Measurements from ENCODE around the gene ETS1.

ETS1 gene

DNA sequence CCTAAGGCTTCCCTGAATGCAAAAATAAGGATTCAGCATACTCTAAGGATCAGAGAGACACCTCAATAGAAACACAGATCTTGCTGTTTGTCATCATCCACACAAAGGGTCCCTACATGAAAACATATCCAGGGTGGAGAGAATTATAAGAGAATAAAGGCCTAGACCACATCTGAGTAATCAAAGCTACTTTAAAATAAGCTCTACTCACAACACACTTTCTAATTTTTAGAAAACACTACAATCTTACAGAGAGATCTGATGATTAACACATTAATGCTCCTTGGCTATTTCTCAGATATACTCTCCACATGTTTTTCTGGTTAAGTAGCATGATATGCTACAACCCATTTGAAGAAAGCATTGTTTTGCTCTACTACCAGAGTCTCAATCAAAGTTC lies 108.2 kb downstream of the ETS1 start:
- in situ Hi-C loops (cut with HindIII; ENCODE audit: low pct_unique_long_range_greater_than_20kb, low sequenced_read_pairs) = no loop called here
- no peak for DNase-seq (ENCODE audit: low read depth in 1 of 2, low spot score in 1 of 2)
- no peak for TF ChIP-seq JUND (IDR thresholded peaks at IDR 0.05; ENCODE audit: low read depth)

DNA sequence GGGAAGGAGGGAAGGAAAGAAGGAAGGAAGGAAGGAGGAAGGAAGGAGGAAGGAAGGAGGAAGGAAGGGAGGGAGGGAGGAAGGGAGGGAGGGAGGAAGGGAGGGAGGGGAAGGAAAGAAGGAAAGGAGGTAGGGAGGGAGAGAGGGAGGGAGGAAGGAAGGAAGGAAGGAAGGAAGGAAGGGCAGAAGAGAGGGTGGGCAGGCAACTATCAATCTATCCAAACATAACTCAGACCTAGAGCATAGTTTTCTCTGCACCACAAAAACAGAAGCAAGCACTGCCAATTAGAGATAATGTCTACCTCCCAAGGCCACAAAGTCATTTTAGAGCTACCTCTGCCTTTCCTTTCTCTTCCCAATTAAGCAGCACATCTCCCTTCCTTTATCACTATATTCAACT lies 109.1 kb downstream of the ETS1 start:
- no peak for TF ChIP-seq JUND (IDR thresholded peaks at IDR 0.05; ENCODE audit: low read depth)
- in situ Hi-C loops (cut with HindIII; ENCODE audit: low pct_unique_long_range_greater_than_20kb, low sequenced_read_pairs) = no loop called here
- no peak for DNase-seq (ENCODE audit: low read depth in 1 of 2, low spot score in 1 of 2)

DNA sequence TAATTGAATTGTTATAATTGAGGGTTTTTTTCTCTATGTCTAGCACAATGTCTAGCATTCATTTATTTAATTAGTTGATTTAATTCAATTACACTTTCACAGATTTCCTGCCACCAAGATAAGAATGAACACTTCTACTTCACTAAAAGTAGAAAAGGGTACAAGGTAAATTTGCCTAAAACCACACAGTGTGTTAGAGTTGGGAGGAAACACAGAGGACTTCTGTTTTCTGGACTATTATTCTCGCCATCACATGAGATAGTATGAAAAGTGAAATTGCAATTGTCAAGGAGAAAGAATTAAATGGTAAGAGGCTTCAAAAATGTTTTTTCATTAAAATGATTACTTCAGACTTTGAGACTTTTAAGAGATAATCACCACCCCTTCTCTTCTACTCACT lies 109.5 kb downstream of the ETS1 start:
- DNase-seq (ENCODE audit: low read depth in 1 of 2, low spot score in 1 of 2) = no peak
- TF ChIP-seq JUND (IDR thresholded peaks at IDR 0.05; ENCODE audit: low read depth) = no peak
- in situ Hi-C loops (cut with HindIII; ENCODE audit: low pct_unique_long_range_greater_than_20kb, low sequenced_read_pairs) = no loop called here

DNA sequence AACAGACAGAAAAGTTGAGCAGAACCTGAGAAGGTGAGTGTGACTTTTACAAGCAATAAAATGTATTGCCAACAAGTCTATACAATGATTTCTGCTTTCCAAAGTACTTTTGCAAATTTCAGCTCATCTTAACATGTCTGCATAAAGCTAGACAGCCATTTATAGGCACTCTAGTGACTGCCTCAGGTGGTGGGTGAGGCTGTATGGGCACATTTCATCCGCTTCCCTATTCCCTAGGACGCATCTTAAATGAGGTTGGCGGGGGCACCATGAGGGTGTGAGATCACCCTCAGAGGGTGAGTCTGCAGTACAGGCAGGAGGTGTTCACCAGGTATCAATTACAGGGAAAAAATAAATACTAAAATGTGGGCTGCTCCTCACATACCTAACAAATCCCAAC lies 110.1 kb downstream of the ETS1 start:
- in situ Hi-C loops (cut with HindIII; ENCODE audit: low pct_unique_long_range_greater_than_20kb, low sequenced_read_pairs) = no loop called here
- DNase-seq (ENCODE audit: low read depth in 1 of 2, low spot score in 1 of 2) = no peak
- TF ChIP-seq JUND (IDR thresholded peaks at IDR 0.05; ENCODE audit: low read depth) = no peak

DNA sequence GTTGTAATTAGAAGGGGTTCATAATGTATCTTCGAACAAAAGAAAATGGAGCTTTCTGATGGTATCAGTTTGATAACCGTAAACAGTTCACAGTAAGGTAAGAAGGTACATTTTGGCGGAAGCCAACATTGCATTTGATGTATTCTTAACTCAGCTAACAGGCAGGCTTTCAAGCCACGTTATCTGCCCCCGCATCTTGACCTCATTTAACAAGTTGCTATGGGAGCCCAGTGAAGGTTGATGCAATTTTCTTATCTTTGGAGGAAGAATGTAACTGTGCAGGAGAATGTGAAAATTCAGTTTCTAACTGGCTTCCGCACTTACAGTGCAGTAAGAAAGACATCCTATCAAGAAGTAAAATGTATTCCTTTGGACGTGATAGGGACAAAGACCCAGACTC lies 110.6 kb downstream of the ETS1 start:
- DNase-seq (ENCODE audit: low read depth in 1 of 2, low spot score in 1 of 2) = no peak
- in situ Hi-C loops (cut with HindIII; ENCODE audit: low pct_unique_long_range_greater_than_20kb, low sequenced_read_pairs) = no loop called here
- no peak for TF ChIP-seq JUND (IDR thresholded peaks at IDR 0.05; ENCODE audit: low read depth)

DNA sequence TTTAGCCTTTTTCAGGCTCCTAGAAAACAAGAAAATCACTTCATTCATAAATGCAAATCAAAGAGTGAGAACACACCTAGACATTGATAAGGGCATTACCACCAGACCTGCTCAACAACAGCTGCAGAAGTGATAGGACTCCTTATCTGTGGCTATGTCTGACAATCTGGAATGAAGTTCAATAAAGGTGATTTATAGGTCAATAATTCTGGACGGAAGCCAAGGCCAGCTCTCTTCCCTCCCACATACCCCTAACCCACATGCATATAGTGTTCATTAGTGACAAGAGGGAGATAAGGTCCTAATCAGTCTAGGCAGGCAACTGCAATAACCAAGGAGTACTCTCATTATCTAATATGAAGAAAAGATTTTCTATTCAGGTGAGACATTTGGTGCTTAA lies 111.3 kb downstream of the ETS1 start:
- TF ChIP-seq JUND (IDR thresholded peaks at IDR 0.05; ENCODE audit: low read depth) = no peak
- in situ Hi-C loops (cut with HindIII; ENCODE audit: low pct_unique_long_range_greater_than_20kb, low sequenced_read_pairs) = no loop called here

DNA sequence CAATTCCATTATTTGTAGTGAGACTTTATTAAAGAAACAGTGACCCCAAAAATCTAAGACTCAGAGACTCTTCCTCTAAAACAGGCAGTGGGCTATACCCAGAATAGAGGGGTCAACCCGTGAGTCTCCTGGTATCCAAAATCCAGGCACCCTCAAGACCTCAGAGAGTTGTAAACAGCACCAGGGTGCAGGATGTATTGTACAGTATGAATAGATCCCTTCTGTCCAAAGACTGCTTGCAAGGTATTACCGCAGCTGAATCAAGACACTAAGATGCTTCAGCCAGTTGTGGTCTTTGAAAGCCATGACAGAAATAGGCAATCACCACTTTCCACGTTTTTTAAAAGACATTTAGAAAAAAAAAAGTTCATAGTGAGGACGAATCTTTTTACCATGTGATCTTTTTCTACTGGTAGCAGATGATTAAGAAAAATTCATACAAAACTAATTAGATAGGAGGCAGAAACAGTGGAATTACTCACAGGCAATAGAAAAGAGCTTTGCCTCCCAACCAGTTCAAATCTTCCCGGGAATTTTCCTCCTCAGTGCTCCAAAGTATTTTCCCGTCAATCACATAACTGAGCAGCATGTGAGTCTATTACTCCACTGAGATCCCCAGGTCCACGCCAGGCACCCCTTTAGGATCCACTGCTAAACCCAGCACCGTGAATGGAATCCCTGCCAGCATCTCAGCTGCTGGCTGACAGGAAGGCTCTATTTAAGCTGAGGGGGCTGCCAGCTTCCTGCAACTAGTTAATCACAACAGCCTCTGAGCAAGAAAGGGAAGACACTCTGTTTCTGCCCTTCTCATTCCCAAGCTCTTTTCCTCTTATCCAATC lies 113.1 kb downstream of the ETS1 start:
- no peak for TF ChIP-seq JUND (IDR thresholded peaks at IDR 0.05; ENCODE audit: low read depth)
- in situ Hi-C loops (cut with HindIII; ENCODE audit: low pct_unique_long_range_greater_than_20kb, low sequenced_read_pairs) = no loop called here
- no peak for DNase-seq (ENCODE audit: low read depth in 1 of 2, low spot score in 1 of 2)

More for the DNA sequence above, 111.3 kb downstream of the ETS1 start:
- DNase-seq (ENCODE audit: low read depth in 1 of 2, low spot score in 1 of 2) = no peak

DNA sequence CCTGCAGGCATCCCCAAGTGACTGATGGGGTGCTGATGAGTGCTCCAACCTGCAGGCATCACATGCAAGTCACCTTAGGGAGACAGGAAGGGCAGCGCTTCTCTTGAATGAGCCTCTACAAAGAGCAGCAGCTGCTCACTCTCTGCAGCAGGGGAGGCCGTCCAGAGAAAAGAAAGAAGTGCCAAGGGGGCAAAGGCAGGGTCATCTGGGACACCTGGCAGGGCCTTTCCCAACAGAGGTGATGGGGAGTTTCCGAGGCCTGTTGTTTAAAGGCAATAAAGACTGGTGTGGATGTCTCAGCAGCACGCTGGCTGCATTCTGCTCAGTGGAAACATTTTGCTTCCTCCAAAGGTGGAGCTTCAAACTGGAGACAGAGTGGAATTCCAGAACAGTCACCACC lies 113.7 kb downstream of the ETS1 start:
- no peak for TF ChIP-seq JUND (IDR thresholded peaks at IDR 0.05; ENCODE audit: low read depth)
- in situ Hi-C loops (cut with HindIII; ENCODE audit: low pct_unique_long_range_greater_than_20kb, low sequenced_read_pairs) = no loop called here
- no peak for DNase-seq (ENCODE audit: low read depth in 1 of 2, low spot score in 1 of 2)

DNA sequence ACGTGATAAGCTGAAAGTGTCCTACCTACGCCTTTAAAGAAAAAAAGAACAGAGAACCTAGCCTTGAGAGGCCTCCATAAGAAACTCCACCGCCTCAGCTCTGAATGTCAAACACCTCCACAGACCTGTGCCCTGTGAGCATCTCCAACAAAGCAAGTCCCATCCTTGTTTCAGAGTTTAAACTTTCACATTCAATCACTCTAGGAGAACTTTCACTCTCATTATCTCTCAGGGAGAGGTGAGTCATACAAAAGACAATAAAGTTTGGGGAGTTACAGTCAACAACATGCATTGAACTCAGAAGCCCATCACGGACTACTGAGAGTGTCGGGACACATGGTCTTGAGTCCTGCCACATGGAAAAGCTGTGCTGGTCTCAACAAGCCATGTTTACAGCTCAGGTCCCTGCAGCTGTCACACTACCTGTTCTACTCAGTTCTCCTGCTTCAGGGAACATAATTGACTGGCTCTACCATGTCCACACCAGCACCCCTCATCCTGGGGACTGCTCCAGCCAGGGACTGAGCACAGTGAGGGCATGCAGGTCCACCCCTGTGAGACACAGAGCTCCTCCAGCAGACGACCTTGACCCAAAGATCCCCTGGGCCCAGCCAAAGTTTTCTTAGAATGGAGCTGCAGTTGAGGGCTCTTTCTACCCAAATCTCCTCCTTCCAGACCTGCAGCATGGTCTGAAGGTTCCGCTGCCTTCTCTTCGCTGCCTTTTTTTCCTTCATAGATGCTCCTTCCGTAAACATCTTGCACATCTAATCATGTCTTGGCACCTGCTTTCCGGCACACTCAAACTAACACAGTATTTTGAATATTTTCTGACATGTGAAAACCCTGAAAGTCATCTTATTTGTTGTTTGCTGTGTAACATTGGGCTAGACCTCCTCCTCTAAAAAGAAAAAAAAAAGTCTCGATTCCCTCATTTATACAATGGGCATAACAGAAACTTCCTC lies 114.9 kb downstream of the ETS1 start:
- in situ Hi-C loops (cut with HindIII; ENCODE audit: low pct_unique_long_range_greater_than_20kb, low sequenced_read_pairs) = no loop called here
- DNase-seq (ENCODE audit: low read depth in 1 of 2, low spot score in 1 of 2) = no peak
- TF ChIP-seq JUND (IDR thresholded peaks at IDR 0.05; ENCODE audit: low read depth) = no peak

DNA sequence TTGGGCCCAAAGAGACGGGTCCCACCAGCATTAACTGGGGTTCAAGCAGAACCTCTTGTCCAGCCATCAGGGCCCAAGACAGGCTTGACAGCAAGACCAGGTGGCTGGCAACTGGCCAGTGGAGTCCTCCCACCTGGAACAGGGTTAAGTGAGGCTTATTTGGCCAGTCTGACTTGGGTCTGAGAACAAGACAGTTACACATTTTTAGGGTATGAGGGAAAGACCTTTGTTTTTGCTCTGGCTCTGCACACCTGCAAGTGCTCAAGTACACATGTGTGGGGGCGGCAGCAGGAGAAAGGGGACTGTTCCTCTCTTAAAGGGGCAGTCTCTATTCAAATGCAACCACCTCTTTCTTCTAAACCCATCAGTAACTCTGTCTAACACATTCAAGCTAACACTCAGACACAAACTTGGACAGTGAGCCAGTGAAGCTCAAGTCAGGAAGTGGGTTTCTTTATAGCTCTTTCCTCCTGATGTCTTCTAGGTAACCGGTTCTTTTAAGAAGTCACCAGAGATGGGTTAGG lies 116.2 kb downstream of the ETS1 start:
- no peak for DNase-seq (ENCODE audit: low read depth in 1 of 2, low spot score in 1 of 2)
- in situ Hi-C loops (cut with HindIII; ENCODE audit: low pct_unique_long_range_greater_than_20kb, low sequenced_read_pairs) = no loop called here
- TF ChIP-seq JUND (IDR thresholded peaks at IDR 0.05; ENCODE audit: low read depth) = no peak

DNA sequence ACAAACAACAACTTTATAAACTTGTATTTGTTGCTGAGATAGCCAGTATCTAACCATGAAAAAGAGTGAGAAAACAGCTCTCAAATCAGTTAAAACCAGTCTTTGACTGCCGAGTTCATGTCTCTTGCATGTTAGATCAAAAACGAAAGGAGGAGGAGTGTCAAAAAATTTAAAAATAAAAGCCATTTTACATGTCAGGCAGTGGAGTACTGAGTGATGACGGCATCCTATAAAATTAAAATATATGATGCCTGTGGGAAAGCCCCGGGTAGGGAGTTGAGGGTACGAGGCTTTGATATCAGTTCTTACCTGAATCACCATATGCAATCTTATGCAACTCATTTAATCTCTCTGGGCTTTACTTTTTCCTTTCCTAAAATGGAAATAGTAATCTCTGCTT lies 117.3 kb downstream of the ETS1 start:
- no peak for DNase-seq (ENCODE audit: low read depth in 1 of 2, low spot score in 1 of 2)
- no peak for TF ChIP-seq JUND (IDR thresholded peaks at IDR 0.05; ENCODE audit: low read depth)
- in situ Hi-C loops (cut with HindIII; ENCODE audit: low pct_unique_long_range_greater_than_20kb, low sequenced_read_pairs) = no loop called here

DNA sequence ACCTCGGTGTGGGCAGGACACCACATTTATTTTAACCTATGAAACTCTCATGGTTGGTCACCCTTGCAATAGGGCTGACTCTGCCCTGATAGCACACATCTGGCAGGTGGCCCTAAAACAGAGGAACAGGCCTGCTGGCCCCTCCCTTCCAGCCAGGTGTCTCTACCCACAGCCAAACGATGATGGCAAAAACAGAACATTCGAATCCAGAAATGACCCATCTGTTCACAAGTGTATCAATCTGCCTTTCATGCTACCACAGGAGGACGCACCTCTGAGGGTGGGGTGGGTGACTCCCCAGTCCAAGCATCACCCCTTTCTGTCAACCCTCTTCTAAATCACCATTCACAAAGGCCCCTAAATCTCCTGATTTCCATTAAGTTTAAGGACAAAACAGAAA lies 118.1 kb downstream of the ETS1 start:
- TF ChIP-seq JUND (IDR thresholded peaks at IDR 0.05; ENCODE audit: low read depth) = no peak
- no peak for DNase-seq (ENCODE audit: low read depth in 1 of 2, low spot score in 1 of 2)
- in situ Hi-C loops (cut with HindIII; ENCODE audit: low pct_unique_long_range_greater_than_20kb, low sequenced_read_pairs) = no loop called here

DNA sequence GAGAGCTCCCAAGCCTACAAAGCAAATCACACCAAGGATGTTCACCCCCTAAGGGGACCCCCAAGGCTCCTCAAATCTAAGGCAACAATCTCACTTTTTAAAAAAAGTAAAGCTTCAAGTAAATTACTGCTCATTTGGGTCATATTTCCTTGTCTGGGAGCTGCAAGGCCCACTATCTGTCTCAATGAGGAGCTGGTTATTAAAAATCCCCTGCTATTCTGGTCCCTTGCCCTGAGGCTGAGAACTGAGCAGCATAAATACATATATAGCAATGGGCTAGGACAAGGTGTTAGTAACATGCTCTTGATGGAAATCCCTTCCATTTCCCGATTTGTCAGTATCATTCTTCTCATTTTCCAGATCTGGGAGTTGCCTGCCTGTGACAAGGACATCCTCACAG lies 119.2 kb downstream of the ETS1 start:
- no peak for TF ChIP-seq JUND (IDR thresholded peaks at IDR 0.05; ENCODE audit: low read depth)
- DNase-seq (ENCODE audit: low read depth in 1 of 2, low spot score in 1 of 2) = no peak
- in situ Hi-C loops (cut with HindIII; ENCODE audit: low pct_unique_long_range_greater_than_20kb, low sequenced_read_pairs) = no loop called here
